ENCODE measurements around the gene TEX11. TPM values are rescaled to one million over a fixed set of nuclear protein-coding genes. Genes with fewer than 3 reads are reported as not detected.

TEX11 gene
- total RNA-seq, 4 donors from 2014 or later: not detected

DNA sequence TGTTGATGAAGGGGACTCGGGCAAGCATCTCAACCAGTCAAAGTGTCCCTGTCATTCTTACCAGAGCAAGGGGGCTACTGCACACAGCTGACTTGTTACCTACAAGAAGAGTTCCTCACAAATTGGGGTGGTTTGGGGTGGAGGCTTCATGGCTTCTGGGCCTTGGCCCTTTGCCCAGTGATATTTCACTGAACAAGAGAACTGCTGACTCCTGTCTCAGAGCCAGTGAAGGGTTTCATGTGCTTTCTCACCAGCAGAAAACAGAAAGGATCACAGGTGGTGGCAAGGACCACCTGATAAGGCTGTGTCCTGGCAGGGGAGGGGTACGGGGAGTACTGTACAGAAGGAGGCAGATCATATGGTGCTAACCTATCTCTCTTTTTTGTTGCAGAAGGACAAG is 410.4 kb downstream of the TEX11 start:
- peaks cover 0 to 100% (median 5%) of the 10 kb centered on the region in 3 donors for H3K36me3 ChIP-seq
- no peaks in the 10 kb centered on the region for H3K27me3 ChIP-seq
- 60 to 100% methylated on average over 1 of the region's 2 CpGs for WGBS, 2 donors
- no peak for DNase-seq
- no peaks in the 10 kb centered on the region for H3K9me3 ChIP-seq
- intact Hi-C loops (cut with DNase I): no loop called here
- no peaks in the 10 kb centered on the region for H3K4me1 ChIP-seq
- H3K27ac ChIP-seq: no peak overlapping the region
- no peak for TF ChIP-seq POLR2A (IDR thresholded peaks at IDR 0.05)
- TF ChIP-seq, protein P1, sequence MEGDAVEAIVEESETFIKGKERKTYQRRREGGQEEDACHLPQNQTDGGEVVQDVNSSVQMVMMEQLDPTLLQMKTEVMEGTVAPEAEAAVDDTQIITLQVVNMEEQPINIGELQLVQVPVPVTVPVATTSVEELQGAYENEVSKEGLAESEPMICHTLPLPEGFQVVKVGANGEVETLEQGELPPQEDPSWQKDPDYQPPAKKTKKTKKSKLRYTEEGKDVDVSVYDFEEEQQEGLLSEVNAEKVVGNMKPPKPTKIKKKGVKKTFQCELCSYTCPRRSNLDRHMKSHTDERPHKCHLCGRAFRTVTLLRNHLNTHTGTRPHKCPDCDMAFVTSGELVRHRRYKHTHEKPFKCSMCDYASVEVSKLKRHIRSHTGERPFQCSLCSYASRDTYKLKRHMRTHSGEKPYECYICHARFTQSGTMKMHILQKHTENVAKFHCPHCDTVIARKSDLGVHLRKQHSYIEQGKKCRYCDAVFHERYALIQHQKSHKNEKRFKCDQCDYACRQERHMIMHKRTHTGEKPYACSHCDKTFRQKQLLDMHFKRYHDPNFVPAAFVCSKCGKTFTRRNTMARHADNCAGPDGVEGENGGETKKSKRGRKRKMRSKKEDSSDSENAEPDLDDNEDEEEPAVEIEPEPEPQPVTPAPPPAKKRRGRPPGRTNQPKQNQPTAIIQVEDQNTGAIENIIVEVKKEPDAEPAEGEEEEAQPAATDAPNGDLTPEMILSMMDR (IDR thresholded peaks at IDR 0.05): no peak
- no peak overlapping the region for H3K4me3 ChIP-seq

DNA sequence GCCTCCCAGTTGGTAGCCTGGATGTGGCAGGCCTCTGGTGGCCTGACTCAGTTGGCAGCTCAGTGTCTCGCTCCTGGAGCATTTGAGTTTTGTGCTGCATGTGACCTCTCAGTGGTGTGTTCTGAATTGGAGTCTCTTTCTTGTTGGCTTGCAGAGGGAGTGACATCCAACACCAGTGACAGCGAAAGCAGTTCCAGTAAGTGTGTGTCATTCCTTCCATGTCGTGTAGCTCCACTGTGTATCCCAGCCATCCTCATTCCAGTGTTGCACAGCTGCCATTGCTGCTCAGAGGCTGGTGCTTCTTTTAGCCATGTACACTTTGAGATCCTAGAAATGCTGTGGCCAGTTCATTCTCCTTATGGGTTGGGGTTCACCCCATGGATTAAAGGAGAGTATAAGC is 411.5 kb downstream of the TEX11 start:
- TF ChIP-seq, protein P1 (IDR thresholded peaks at IDR 0.05): no peak
- TF ChIP-seq POLR2A (IDR thresholded peaks at IDR 0.05): no peak
- Histone ChIP-seq H3K36me3 (peaks cover 0 to 100% (median 7%) of the 10 kb centered on the region in 3 donors), H3K4me3 (no peak overlapping the region), H3K4me1 (no peaks in the 10 kb centered on the region), H3K9me3 (no peaks in the 10 kb centered on the region), H3K27ac (no peak overlapping the region), H3K27me3 (no peaks in the 10 kb centered on the region)
- DNase-seq: no peak
- WGBS, 2 donors: 67 to 86% methylated on average over 1 to 3 of the region's 3 CpGs
- intact Hi-C loops (cut with DNase I): no loop called here

- no peak for TF ChIP-seq POLR2A (IDR thresholded peaks at IDR 0.05)
- TF ChIP-seq, protein P1 (IDR thresholded peaks at IDR 0.05): no peak
- 69 to 80% methylated on average over 1 to 4 of the region's 5 CpGs for WGBS, 2 donors
- H3K27me3 ChIP-seq: no peaks in the 10 kb centered on the region
- intact Hi-C loops (cut with DNase I): no loop called here
- DNase-seq: no peak
- no peak overlapping the region for H3K4me3 ChIP-seq
- H3K4me1 ChIP-seq: no peaks in the 10 kb centered on the region
- peaks cover 0 to 100% (median 7%) of the 10 kb centered on the region in 3 donors for H3K36me3 ChIP-seq
- no peaks in the 10 kb centered on the region for H3K9me3 ChIP-seq
- H3K27ac ChIP-seq: no peak overlapping the region
Measured at GRCh38 chrX:70496491-70496890, 412.0 kb downstream of the TEX11 start.

- intact Hi-C loops (cut with DNase I): no loop called here
- Histone ChIP-seq H3K9me3 (no peaks in the 10 kb centered on the region), H3K36me3 (peaks cover 0 to 80% (median 7%) of the 10 kb centered on the region in 3 donors), H3K27ac (no peak overlapping the region), H3K4me3 (no peak overlapping the region), H3K27me3 (no peaks in the 10 kb centered on the region), H3K4me1 (no peaks in the 10 kb centered on the region)
- DNase-seq: no peak
- WGBS, 2 donors: no CpG with 5 or more reads among the region's 4 CpGs
- TF ChIP-seq POLR2A (IDR thresholded peaks at IDR 0.05): no peak
Measured at GRCh38 chrX:70494441-70494840, 414.1 kb downstream of the TEX11 start.

DNA sequence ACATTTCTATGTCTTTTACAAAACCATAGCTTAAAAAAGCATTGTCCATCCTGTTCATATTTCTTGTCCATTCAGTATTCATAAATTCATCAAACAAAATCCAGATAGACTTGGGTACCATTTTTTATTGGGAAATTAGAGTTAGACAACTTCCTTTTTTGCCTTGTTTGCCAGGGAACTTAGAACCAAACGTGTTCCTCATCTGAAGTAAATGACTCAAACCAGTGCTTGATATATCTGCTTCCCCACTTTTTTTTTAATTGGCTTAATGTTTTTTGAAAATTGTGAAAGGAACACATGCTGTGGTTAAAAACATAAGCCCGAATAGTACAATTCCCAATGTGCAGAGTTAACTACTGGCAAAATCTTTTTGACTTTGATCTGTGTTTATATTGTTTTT is 419.7 kb downstream of the TEX11 start:
- no peaks in the 10 kb centered on the region for H3K27me3 ChIP-seq
- intact Hi-C loops (cut with DNase I): no loop called here
- 53 to 65% methylated on average over 2 of the region's 2 CpGs for WGBS, 2 donors
- peaks cover 0 to 24% (median 7%) of the 10 kb centered on the region in 3 donors for H3K36me3 ChIP-seq
- TF ChIP-seq, protein P1 (IDR thresholded peaks at IDR 0.05): no peak
- no peak for DNase-seq
- no peak overlapping the region for H3K4me3 ChIP-seq
- peaks cover 0 to 35% (median 0%) of the 10 kb centered on the region in 3 donors for H3K4me1 ChIP-seq
- H3K27ac ChIP-seq: no peak overlapping the region
- H3K9me3 ChIP-seq: no peaks in the 10 kb centered on the region

GRCh38 chrX:70485466-70485865 is 423.0 kb downstream of the TEX11 start:
- TF ChIP-seq, protein P1 (IDR thresholded peaks at IDR 0.05): no peak
- no peak for TF ChIP-seq POLR2A (IDR thresholded peaks at IDR 0.05)
- intact Hi-C loops (cut with DNase I): no loop called here
- no peaks in the 10 kb centered on the region for H3K36me3 ChIP-seq
- H3K27me3 ChIP-seq: no peaks in the 10 kb centered on the region
- no peak for DNase-seq
- no peaks in the 10 kb centered on the region for H3K9me3 ChIP-seq
- H3K4me3 ChIP-seq: no peak overlapping the region
- peak overlapping the region in 2 of 4 donors; percentile 30 to 52 for H3K27ac ChIP-seq
- peaks cover 4 to 64% (median 7%) of the 10 kb centered on the region in 3 donors for H3K4me1 ChIP-seq
- 35 to 59% methylated on average over 7 of the region's 7 CpGs for WGBS, 2 donors

Measured in esophagus squamous epithelium (tissue), 5 donors.